ENCODE results near the gene GOLGB1.
A peak's percentile ranks its signal among the peaks of the same experiment; 100 is the strongest.
"Not testable (repeated sequence)": the region's sequence is repeated elsewhere in the genome, so short reads cannot be mapped to it uniquely, and the experiment has no call there.

Gene GOLGB1, protein sequence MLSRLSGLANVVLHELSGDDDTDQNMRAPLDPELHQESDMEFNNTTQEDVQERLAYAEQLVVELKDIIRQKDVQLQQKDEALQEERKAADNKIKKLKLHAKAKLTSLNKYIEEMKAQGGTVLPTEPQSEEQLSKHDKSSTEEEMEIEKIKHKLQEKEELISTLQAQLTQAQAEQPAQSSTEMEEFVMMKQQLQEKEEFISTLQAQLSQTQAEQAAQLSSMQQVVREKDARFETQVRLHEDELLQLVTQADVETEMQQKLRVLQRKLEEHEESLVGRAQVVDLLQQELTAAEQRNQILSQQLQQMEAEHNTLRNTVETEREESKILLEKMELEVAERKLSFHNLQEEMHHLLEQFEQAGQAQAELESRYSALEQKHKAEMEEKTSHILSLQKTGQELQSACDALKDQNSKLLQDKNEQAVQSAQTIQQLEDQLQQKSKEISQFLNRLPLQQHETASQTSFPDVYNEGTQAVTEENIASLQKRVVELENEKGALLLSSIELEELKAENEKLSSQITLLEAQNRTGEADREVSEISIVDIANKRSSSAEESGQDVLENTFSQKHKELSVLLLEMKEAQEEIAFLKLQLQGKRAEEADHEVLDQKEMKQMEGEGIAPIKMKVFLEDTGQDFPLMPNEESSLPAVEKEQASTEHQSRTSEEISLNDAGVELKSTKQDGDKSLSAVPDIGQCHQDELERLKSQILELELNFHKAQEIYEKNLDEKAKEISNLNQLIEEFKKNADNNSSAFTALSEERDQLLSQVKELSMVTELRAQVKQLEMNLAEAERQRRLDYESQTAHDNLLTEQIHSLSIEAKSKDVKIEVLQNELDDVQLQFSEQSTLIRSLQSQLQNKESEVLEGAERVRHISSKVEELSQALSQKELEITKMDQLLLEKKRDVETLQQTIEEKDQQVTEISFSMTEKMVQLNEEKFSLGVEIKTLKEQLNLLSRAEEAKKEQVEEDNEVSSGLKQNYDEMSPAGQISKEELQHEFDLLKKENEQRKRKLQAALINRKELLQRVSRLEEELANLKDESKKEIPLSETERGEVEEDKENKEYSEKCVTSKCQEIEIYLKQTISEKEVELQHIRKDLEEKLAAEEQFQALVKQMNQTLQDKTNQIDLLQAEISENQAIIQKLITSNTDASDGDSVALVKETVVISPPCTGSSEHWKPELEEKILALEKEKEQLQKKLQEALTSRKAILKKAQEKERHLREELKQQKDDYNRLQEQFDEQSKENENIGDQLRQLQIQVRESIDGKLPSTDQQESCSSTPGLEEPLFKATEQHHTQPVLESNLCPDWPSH (N-terminal part only)

DNA sequence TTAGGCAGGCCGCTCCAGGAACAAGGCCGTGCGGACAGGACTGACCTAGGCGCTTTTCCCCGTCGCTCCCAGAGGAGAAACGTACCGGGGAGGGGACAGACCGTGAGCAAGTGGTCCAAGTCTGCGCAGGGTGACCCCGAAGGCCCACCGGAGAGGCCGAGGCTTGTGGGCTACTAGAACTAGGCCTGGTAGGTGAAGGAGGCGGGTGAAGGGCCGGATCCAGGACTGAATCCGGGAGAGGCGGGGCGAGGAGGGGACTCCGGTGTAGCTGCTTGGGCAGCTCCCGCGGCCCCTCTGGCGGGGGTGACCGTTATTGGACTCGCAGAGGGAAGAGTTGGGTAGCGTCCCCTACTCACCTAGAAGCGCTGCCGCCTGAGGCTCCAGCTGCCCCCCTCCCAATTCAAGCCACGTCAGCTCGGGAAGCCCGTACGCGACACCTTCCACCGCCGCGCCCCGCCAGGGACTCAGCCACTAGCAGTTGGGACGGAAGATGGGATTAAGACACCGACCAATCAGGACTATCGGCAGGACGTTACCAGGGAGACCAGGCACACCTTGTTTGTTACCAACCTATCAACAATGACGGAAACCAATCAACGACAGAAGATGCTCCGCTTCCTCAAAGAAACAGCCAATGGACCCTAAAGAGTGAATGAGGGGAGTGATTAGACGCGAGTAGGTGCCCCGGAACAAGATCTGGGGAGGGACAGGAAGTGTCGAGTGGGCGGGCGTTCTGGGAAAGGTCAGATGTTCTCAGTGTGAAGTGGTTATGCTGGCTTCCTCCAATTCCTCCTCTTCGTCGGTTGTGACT lies at the start of gene GOLGB1:
Gene GOLGB1, minus strand, starts transcription at position 466 of the 811 bp plus-strand sequence. CDS start 18,770 bp downstream, outside the sequence.
- peak; percentile 85 for DNase-seq

DNA sequence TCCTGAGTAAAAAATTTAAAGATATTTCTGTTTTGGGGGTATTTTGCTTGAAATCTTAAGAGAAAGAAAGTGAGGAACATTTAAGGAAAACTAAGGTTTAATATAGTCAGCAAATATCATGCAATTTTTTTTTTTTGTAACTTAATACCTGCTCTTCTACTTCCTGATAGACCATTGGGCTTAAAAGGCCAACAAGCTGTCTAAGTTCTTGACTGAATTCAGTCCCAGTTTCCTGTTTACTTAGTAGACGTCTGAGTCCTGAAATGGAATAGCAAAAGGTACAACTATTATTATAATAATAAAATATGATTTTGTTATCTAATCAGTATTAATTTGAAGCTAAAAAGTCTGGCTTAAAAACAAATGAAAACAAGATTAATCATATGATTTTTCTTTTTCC lies 47.4 kb upstream of the GOLGB1 start:
- no peak for DNase-seq

DNA sequence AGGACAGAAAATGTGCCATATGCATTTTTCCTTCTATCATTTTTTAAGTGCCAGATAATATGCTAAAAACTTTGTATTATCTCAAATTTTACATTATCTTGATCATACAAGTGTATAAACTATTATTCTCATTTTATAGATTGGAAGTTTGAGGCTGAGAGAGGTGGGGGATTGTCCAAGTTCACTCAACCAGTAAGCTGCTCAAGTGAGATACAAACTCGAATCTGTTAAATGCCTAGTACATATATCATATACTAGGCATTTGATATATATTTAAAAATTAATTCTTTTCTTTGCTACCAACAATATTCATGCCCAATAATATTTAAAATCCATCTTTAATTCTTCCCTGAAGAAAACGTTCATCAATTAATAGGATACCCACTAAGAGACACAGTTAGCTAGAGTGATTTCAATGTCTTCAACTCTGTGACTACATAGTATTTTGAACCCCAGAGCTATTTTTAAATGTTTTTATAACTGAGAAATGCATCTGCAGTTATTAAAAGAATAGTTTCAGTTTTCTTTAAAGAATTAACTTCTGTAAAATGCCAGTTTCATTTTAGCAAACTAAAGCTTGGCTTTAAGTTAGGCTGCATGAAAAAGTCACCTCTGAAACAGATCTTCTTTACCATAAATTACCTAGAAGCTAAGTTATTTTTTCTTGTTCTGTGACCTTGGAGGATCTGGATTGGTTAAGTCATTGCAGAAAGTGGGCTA lies 44.9 kb upstream of the GOLGB1 start:
- no peak for DNase-seq

DNA sequence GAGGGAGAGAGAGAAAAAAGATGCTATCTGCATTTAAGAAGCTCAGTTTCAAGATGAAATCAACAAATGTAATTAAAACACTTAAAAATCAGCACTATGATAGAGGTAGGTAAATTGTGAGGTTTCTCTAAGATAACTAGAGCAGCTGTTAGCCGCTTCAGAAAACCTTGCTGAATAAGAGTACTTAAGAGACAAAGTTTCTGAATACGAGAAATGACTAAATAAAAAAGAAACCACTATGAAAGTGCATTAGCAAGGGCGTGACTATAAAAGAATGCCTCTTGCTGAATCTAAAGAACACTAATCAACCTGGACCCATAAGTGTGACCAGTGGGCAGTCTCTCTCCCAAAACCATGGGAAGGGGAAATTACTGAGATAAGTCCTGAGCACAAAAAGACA lies 43.5 kb upstream of the GOLGB1 start:
- no peak for DNase-seq

DNA sequence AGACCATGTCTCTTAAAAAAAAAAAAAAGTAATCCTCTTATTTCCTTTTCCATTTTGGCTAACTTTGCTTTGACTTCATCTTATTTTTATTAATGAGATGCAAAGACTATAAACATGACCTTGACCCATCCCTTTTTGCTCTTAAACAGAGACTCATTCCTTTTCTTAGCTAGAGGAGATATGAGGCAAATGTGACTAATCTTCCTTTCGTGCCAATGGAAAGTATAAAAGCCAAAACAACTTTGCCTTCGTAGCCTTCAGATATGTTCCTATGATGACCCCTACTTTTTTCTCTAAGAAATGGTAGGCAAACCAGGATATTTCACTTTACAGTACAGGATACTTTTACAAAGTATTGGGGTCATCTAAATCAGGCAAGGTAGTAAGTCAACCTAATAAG lies 36.9 kb upstream of the GOLGB1 start:
- DNase-seq, result no peak

DNA sequence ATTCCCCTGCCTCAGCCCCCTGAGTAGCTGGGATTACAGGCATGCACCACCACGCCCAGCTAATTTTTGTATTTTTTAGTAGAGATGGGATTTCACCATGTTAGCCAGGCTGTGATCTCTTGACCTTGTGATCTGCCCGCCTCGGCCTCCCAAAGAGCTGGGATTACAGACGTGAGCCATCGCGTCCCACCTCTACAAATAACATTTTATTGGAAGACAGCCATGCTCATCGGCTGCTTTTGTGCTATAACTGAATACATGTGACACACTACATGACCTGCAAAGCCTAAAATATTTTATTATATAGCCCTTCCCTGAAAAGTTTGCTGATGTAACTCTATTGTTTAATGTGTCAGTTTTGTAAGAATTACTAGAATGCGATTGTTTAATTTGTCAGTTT lies 33.2 kb upstream of the GOLGB1 start:
- DNase-seq, result not testable (repeated sequence)

DNA sequence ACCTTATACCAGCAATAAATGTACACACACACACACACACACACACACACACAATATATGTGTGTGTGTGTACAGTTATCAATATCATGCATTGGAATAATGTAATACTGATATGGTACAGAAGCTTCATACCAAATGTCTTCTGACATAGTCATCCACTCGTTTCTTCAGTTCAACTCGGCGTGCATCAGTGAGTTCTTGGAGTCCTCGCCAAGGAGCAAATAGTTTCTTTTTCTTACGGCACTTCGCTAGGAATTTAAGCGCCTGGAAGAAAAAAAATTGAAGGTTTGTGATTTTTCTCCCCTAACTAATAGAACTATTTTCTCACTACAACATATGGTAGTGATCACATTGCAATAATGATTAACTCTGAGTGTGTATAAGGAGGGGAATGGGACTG lies 32.1 kb upstream of the GOLGB1 start:
- DNase-seq, result no peak

DNA sequence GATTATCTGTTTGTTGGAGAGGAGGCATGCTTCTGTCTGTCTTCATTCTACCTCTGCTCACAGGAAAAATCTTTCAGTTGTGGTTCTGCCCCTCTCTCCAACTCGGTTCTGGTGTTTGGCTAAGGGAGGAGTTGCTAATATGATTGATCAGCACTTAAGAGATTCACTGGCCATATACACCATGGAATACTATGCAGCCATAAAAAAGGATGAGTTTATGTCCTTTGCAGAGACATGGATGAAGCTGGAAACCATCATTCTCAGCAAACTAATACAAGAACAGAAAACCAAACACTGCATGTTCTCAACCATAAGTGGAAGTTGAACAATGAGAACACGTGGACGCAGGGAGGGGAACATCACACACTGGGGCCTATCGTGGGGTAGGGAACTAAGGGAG lies 25.6 kb upstream of the GOLGB1 start:
- DNase-seq, result not testable (repeated sequence)

DNA sequence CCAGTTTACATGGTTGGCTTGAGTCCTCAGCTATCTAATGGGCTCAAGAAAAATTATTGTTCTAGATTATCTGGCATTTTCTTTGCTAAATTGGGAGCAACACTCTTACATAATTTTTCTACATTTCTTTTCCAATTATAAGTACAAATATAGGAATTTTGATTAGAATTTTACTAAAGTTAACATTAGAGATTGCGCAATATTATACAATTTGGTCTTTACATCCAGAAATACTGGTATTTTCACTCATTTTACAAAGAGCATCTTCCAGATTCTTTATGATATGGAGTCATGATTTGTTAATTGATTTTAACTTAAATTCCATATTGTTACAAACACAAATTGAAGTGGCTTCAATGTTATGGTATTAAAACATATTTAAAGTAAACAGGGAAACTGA lies 19.7 kb upstream of the GOLGB1 start:
- no peak for DNase-seq

DNA sequence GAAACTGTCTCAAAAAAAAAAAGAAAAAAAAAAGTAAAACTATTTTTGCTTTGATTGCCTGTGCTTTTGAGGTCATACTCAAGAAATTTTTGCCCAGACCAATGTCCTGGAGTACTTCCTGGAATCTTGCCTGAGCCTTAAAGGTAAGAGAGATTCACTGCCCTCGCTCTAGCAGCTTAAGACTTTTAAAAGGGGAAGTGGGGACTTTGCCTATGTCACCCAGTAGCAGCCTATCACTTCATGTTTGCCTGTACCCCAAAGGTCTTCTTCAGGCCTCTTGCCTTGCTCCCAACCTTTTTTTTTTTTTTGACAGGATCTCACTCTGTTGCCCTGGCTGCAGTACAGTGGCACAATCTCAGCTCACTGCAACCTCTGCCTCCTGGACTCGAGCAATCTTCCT lies 18.9 kb upstream of the GOLGB1 start:
- no peak for DNase-seq

DNA sequence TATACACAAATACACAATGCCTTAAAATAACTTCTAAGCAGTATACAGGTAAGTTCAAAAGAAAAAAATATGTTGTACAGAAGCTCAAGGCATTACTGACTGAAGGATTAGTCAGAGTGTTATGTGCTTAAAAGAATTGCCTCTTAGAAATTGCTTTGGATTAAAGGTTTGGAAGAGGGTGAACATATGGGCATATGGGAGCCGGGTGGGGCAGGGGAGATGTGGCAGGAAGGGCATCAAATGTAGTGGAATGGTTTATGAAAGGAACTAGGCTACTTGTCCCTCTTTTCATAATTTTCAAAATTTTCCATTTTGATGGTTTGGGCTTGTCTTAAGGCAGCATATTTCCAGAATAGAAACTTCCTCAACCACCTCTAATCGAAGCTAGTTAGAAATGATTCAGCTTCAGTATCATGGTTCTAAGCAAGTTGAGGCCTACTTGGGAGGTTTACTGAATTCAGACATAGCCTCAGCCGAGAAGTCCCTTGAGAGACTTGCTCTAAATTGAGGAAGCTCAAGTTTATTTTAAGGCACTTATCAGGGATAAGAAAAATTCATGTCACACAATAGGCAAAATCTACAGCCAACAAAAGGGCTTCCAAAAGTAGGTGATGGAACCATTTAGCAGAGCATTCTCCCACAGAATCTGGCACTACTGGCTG lies 10.1 kb upstream of the GOLGB1 start:
- DNase-seq, result no peak

DNA sequence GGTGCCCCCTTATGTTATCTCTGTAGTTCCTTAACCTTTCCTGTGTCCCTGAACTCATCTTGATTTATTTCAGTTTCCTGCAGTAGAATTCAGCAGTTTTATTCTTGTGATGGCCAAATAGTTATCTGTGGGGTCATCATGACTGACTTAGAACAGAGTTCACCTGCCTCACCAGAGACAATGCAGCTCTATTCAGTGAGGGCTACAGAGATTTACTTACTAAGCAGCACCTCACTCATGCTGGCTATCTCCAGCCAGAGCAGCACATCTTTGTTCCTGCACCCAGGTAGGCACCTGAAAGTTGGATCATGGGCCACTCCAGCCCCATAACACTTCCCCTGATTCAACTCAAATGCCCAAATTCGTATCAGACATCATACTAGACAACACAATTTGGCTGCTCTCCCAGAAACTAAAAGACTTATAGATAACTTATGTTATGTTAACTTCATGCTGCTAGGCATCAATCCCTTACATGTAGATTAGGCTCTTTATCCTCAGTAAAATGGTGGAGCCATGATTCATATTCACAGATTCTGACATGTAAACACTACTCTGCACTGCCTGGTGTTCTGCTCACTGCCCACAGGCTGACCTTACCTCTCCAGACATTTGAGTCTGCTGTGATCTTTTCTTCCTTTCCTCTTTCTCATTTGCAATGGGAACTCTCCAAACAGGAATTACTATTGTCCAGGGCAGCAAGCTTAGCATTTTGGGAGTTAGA lies 9.3 kb upstream of the GOLGB1 start:
- no peak for DNase-seq

DNA sequence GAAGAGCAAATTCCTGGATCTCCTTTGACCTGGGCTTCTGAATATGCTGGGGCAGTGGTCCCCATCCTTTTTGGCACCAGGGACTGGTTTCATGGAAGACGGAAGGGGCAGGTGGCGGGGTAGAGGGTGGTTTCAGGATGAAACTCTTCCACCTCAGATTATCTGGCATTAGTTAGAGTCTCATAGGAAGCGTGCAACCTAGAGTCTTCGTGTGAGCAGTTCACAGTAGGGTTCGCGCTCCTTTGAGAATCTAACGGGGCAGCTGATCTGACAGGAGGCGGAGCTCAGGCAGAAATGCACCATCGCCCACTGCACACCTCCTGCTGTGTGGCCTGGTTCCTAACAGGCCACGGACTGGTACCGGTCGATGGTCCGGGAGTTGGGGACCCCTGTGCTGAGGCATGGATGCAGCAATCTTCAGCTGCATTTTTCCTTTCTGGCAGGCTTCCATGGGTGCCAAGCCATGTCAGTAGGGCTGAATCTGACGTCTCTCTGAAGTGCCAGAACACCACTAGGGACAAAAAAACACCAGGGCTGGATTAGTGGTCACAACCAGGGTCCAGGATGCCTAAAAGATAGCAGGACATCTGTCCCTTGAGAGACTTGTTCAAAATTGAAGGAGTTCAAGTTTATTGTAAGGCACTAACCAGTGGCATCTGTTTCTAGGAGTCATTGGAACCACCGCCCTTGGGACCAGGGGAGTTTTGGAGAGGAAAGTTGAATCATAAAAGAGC lies 8.4 kb upstream of the GOLGB1 start:
- no peak for DNase-seq

DNA sequence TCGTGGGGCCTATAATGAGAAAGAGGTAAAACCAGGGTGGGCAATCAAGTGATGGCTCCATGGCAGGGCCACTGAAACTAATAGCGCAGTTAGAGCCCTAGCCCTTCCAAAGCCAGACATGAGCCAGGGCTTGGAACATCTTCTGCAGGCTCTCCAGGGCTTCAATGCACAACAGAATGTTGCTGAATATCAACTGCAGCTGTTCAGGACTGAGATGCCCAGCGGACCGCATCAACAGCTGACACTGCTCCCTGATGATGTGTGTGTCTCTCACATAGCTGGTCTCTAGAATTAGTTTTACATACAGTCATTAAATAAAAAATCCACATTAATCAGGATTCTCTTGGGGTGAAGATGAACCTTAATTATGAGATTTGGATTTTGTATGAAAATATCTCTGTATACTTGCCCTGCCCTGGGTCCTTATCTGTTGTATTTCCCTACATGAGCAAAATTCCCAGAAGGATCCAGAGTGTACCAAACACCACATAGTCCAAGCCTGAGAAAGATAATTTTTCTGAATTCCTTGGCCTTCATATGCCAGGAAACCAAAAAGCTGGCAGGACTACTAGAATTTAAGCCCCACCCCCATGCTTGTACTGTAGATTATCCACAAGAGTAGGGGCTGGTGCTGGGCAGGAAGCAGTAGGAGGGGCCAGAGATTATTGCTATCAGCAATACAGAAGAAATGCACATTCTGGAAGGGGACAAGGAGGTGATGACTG lies 7.7 kb upstream of the GOLGB1 start:
- no peak for DNase-seq

DNA sequence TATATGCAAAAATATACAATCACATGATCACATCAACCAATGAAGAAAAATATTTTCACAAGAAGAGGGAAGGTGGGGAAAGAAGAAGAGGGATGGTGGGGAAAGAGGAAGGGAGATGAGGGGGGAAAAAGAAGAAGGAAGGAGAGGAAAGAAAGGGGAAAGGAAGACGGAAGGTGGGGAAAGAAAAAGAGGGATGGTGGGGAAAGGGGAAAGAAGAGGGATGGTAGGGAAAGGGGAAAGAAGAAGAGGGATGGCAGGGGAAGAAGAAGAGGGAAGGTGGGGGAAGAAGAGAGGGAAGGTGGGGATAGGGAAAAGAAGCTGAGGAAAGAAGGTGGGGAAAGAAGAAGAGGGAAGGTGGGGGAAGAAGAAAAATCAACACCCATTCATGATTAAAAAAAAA lies 3.2 kb upstream of the GOLGB1 start:
- DNase-seq, result no peak

DNA sequence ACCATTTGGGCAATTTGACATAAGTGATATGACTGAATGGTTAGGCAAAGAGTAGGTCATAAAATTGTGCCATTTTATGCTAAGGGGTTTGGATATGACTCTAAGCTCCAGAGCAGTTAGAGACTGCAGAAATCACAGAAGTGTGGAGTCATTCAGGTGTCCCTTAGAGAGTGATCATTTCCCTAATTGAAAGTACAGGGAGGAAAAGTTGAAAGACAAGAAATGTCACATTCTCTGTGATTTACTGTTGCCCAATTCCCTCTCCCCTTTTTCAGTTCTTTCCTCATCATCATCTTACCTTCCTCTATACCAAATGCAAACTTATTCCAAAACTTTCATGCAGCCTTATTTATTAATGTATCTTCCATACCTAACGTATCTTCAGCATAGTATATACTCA lies 2.7 kb upstream of the GOLGB1 start:
- no peak for DNase-seq

DNA sequence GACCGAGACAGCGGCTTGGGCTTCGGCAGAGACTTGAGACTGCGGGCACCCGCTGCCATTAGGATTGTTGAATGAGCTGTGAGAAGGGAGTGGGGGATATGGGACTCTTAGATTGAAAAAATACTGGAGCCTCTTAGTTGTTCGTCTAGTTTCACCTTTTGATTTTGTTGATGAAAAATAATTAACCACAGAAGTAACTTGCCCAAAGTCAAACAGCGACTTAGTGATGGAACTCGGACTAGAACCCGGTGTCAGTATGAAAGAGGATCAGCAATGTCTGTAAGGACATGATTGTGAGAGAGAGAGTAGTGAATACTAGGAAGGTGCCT lies 510 bp upstream of the GOLGB1 start:
- DNase-seq, result no peak

DNA sequence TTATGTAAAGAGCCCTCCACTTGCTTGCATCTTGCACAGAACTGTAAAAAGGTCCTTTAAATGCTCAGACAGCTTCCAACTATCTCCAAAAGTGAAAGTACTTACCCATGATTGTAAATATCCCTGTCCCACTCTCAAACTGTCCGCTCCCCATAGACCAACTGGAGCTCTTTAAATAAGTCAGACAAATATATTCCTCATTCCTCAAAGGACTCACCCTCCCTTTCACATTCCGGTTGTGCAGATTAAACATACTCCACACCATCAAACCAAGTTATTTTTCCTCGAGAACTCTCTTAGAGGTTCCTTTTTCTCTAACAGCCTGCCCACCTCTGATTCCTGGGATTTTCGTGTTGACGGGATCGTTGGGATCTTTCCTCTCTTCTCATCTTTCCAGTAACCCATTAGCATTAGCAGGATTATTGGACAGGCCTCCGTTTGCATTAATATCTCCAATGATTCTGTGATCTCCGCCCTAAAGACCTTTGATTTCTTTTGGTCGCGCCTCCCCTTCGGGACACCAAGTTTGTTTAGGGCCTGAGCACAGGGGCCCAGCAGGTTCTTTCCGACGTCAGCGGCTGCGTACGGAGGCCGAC lies 763 bp downstream of the GOLGB1 start:
- no peak for DNase-seq

DNA sequence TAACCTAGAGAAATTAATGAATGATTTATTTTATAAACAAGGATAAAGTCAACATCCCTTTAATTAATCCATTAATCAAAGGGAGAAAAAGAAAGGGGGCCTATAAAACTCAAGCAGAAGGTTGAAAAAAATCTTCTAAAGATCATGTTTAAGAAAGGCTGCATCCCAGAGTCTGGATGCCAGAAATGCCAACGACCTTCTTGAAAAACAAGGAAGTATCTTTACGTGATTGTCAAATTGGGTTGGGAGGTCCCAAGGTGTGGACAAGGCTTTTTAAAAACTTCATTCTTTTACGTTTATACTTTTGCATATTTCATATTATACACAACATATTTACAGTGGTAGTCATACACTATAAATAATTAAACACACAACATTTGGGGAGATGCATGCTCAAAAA lies 1.6 kb downstream of the GOLGB1 start:
- no peak for DNase-seq
